HG03108 (cell line): ENCODE results near the gene MOB2.
"Not testable (repeated sequence)": the region's sequence is repeated elsewhere in the genome, so short reads cannot be mapped to it uniquely, and the experiment has no call there.

Source experiments
- ATAC-seq: cut with Tn5 transposase; IDR thresholded peaks from one replicate; pipeline ENCODE4 v1.9.1; 2021; ENCODE audit warnings: moderate library complexity; ENCODE audit not compliant: unreplicated experiment

MOB2 gene

GRCh38 chr11:1518301-1518700 is 31.7 kb upstream of the MOB2 start:
- ATAC-seq = no peak

- ATAC-seq = no peak
Measured at GRCh38 chr11:1517117-1518005, 30.8 kb upstream of the MOB2 start.

- ATAC-seq = no peak
Measured at GRCh38 chr11:1516273-1517067, 29.9 kb upstream of the MOB2 start.

- no peak for ATAC-seq
Measured at GRCh38 chr11:1515082-1516060, 28.8 kb upstream of the MOB2 start.

- ATAC-seq = no peak
Measured at GRCh38 chr11:1514336-1515061, 27.9 kb upstream of the MOB2 start.

GRCh38 chr11:1513326-1514296 is 27.0 kb upstream of the MOB2 start:
- no peak for ATAC-seq

GRCh38 chr11:1512531-1513258 is 26.1 kb upstream of the MOB2 start:
- not testable (repeated sequence) for ATAC-seq

GRCh38 chr11:1511937-1512496 is 25.4 kb upstream of the MOB2 start:
- no peak for ATAC-seq

GRCh38 chr11:1510928-1511327 is 24.3 kb upstream of the MOB2 start:
- ATAC-seq = no peak

- not testable (repeated sequence) for ATAC-seq
Measured at GRCh38 chr11:1510351-1510750, 23.8 kb upstream of the MOB2 start.

GRCh38 chr11:1509626-1510255 is 23.2 kb upstream of the MOB2 start:
- no peak for ATAC-seq

- no peak for ATAC-seq
Measured at GRCh38 chr11:1508986-1509385, 22.4 kb upstream of the MOB2 start.

GRCh38 chr11:1508491-1508891 is 21.9 kb upstream of the MOB2 start:
- ATAC-seq = no peak

- no peak for ATAC-seq
Measured at GRCh38 chr11:1507381-1508140, 21.0 kb upstream of the MOB2 start.

GRCh38 chr11:1506981-1507380 is 20.4 kb upstream of the MOB2 start:
- ATAC-seq = no peak

GRCh38 chr11:1505480-1505879 is 18.9 kb upstream of the MOB2 start:
- ATAC-seq = no peak
